A549 (cell line): ENCODE results near the gene KIFAP3.

Experiments
- MYC ChIP-seq: IDR thresholded peaks from 2 replicates; pipeline ENCODE4 v1.6.1; 2012; ENCODE audit warnings: mild to moderate bottlenecking, inconsistent platforms, low read length, improper control_type of control experiment, borderline replicate concordance
- TF ChIP-seq, protein P1 (sequence below): fragments of >200 bp; sonication (Bioruptor Twin); formaldehyde crosslinking; IDR thresholded peaks from 3 replicates; pipeline ENCODE4 v1.5.1; 2016

- TF ChIP-seq, protein P1, sequence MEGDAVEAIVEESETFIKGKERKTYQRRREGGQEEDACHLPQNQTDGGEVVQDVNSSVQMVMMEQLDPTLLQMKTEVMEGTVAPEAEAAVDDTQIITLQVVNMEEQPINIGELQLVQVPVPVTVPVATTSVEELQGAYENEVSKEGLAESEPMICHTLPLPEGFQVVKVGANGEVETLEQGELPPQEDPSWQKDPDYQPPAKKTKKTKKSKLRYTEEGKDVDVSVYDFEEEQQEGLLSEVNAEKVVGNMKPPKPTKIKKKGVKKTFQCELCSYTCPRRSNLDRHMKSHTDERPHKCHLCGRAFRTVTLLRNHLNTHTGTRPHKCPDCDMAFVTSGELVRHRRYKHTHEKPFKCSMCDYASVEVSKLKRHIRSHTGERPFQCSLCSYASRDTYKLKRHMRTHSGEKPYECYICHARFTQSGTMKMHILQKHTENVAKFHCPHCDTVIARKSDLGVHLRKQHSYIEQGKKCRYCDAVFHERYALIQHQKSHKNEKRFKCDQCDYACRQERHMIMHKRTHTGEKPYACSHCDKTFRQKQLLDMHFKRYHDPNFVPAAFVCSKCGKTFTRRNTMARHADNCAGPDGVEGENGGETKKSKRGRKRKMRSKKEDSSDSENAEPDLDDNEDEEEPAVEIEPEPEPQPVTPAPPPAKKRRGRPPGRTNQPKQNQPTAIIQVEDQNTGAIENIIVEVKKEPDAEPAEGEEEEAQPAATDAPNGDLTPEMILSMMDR, result no peak
- no peak for TF ChIP-seq MYC
These were observed 140.3 kb downstream of the KIFAP3 start for GRCh38 chr1:169933984-169934725.
